H9 (cell line): ENCODE measurements around the gene IFI27. TPM values are rescaled to one million over a fixed set of nuclear protein-coding genes. Genes with fewer than 3 reads are reported as not detected.

ENCODE experiments used
- DNase-seq: peaks from one replicate; pipeline ENCODE4 v3.0.0-alpha.2; 2017
- H2AFZ ChIP-seq: one replicate; pipeline ENCODE4 v1.6.1; 2013; ENCODE audit warnings: mild to moderate bottlenecking, low read length, control low read depth, moderate library complexity
- H2AK5ac ChIP-seq: 2 replicates; pipeline ENCODE4 v1.6.1; 2013; ENCODE audit warnings: low read length, control low read depth, mixed read lengths; ENCODE audit not compliant: insufficient read length
- H2BK120ac ChIP-seq: one replicate; pipeline ENCODE4 v1.6.1; 2013; ENCODE audit warnings: low read depth, mild to moderate bottlenecking, low read length, control low read depth, inconsistent platforms; ENCODE audit not compliant: poor library complexity, severe bottlenecking
- H2BK12ac ChIP-seq: 2 replicates; pipeline ENCODE4 v1.6.1; 2013; ENCODE audit warnings: low read length, control low read depth, mixed read lengths, low read depth; ENCODE audit not compliant: insufficient read length
- H2BK15ac ChIP-seq: 2 replicates; pipeline ENCODE4 v1.6.1; 2013; ENCODE audit warnings: low read depth, low read length, control low read depth
- H2BK20ac ChIP-seq: one replicate; pipeline ENCODE4 v1.6.1; 2013; ENCODE audit warnings: low read depth, mild to moderate bottlenecking, low read length, control low read depth, inconsistent platforms; ENCODE audit not compliant: poor library complexity, severe bottlenecking
- H2BK5ac ChIP-seq: 2 replicates; pipeline ENCODE4 v1.6.1; 2013; ENCODE audit warnings: low read length, control low read depth, mixed read lengths; ENCODE audit not compliant: insufficient read length
- H3K14ac ChIP-seq: 2 replicates; pipeline ENCODE4 v1.6.1; 2013; ENCODE audit warnings: low read length, control low read depth; ENCODE audit not compliant: insufficient read depth
- H3K18ac ChIP-seq: 2 replicates; pipeline ENCODE4 v1.6.1; 2013; ENCODE audit warnings: low read depth, mild to moderate bottlenecking, mixed read lengths, low read length, control low read depth; ENCODE audit not compliant: insufficient read length
- H3K23ac ChIP-seq: 2 replicates; pipeline ENCODE4 v1.6.1; 2013; ENCODE audit warnings: low read length, control low read depth, mixed read lengths, low read depth; ENCODE audit not compliant: insufficient read length
- H3K23me2 ChIP-seq: 2 replicates; pipeline ENCODE4 v1.6.1; 2013; ENCODE audit warnings: low read depth, mild to moderate bottlenecking, mixed read lengths, low read length, control low read depth; ENCODE audit not compliant: insufficient read length, poor library complexity, severe bottlenecking
- H3K27ac ChIP-seq: 2 replicates; pipeline ENCODE4 v1.5.1; 2013; ENCODE audit warnings: low read length, control low read depth, mixed read lengths, low read depth; ENCODE audit not compliant: insufficient read length
- H3K27me3 ChIP-seq: 2 replicates; pipeline ENCODE4 v1.6.1; 2013; ENCODE audit warnings: low read length, control low read depth, inconsistent platforms; ENCODE audit not compliant: insufficient read depth
- H3K4ac ChIP-seq: 2 replicates; pipeline ENCODE4 v1.6.1; 2013; ENCODE audit warnings: low read depth, mild to moderate bottlenecking, control low read depth, inconsistent platforms, low read length, moderate library complexity
- H3K4me1 ChIP-seq: 2 replicates; pipeline ENCODE4 v1.6.1; 2013; ENCODE audit warnings: low read length, control low read depth, inconsistent platforms; ENCODE audit not compliant: insufficient read depth
- H3K4me2 ChIP-seq: 2 replicates; pipeline ENCODE4 v1.6.1; 2013; ENCODE audit warnings: low read length, control low read depth, mixed read lengths; ENCODE audit not compliant: insufficient read length, insufficient read depth
- H3K56ac ChIP-seq: 2 replicates; pipeline ENCODE4 v1.6.1; 2013; ENCODE audit warnings: low read depth, mild to moderate bottlenecking, mixed read lengths, low read length, control low read depth; ENCODE audit not compliant: insufficient read length
- H3K79me1 ChIP-seq: 2 replicates; pipeline ENCODE4 v1.6.1; 2013; ENCODE audit warnings: low read depth, mild to moderate bottlenecking, moderate library complexity, low read length, control low read depth, inconsistent platforms; ENCODE audit not compliant: insufficient read depth, poor library complexity, severe bottlenecking
- H3K79me2 ChIP-seq: 2 replicates; pipeline ENCODE4 v1.6.1; 2013; ENCODE audit warnings: low read length, control low read depth, inconsistent platforms; ENCODE audit not compliant: insufficient read depth
- H3K9ac ChIP-seq: 2 replicates; pipeline ENCODE4 v1.6.1; 2013; ENCODE audit warnings: low read length, control low read depth, mixed read lengths; ENCODE audit not compliant: insufficient read length; ENCODE audit errors: extremely low read depth
- H3K9me3 ChIP-seq: one replicate; pipeline ENCODE4 v1.6.1; 2013; ENCODE audit warnings: low read depth, low read length, inconsistent platforms; ENCODE audit not compliant: control insufficient read depth
- H3T11ph ChIP-seq: one replicate; pipeline ENCODE4 v1.6.1; 2013; ENCODE audit warnings: mild to moderate bottlenecking, low read length, control low read depth, inconsistent platforms
- H4K20me1 ChIP-seq: one replicate; pipeline ENCODE4 v1.6.1; 2013; ENCODE audit not compliant: control insufficient read depth, insufficient read length, insufficient read depth
- H4K5ac ChIP-seq: 2 replicates; pipeline ENCODE4 v1.6.1; 2013; ENCODE audit warnings: low read depth, mild to moderate bottlenecking, mixed read lengths, low read length, control low read depth; ENCODE audit not compliant: insufficient read length
- H4K8ac ChIP-seq: replicated peaks from 2 replicates; pipeline ENCODE4 v1.6.1; 2013; ENCODE audit warnings: low read length, control low read depth, mixed read lengths, low read depth; ENCODE audit not compliant: insufficient read length
- H4K91ac ChIP-seq: 2 replicates; pipeline ENCODE4 v1.6.1; 2013; ENCODE audit warnings: low read depth, mild to moderate bottlenecking, moderate library complexity, mixed read lengths, low read length, control low read depth; ENCODE audit not compliant: insufficient read length
- H3K27ac Mint-ChIP-seq, 3 experiments: 2 replicates in 2 of 3; 3 replicates in 1 of 3; pipeline ENCODE4 v1.8.0; 2020 to 2021; ENCODE audit warnings: mixed read lengths in 3 of 3, mild to moderate bottlenecking in 1 of 3, moderate library complexity in 1 of 3
- H3K27me3 Mint-ChIP-seq: 2 replicates; pipeline ENCODE4 v1.8.0; 2021; ENCODE audit warnings: low read depth, mild to moderate bottlenecking, moderate library complexity, mixed read lengths
- H3K36me3 Mint-ChIP-seq, 3 experiments: 2 replicates in 2 of 3; 3 replicates in 1 of 3; pipeline ENCODE4 v1.8.0; 2020 to 2021; ENCODE audit warnings: low read depth in 3 of 3, mixed read lengths in 3 of 3; ENCODE audit not compliant: insufficient read depth in 1 of 3
- H3K4me1 Mint-ChIP-seq, 2 experiments: 2 replicates each; pipeline ENCODE4 v1.8.0; 2020; ENCODE audit warnings: mixed read lengths in 2 of 2
- H3K4me3 Mint-ChIP-seq, 2 experiments: 2 replicates in 1 of 2; 3 replicates in 1 of 2; pipeline ENCODE4 v1.8.0; 2020 to 2021; ENCODE audit warnings: mild to moderate bottlenecking in 2 of 2, mixed read lengths in 2 of 2, moderate library complexity in 1 of 2
- H3K9me3 Mint-ChIP-seq, 2 experiments: 2 replicates in 1 of 2; 3 replicates in 1 of 2; pipeline ENCODE4 v1.8.0; 2020; ENCODE audit warnings: mild to moderate bottlenecking in 2 of 2, mixed read lengths in 2 of 2, moderate library complexity in 1 of 2
- WGBS: extraction: QIAGEN DNeasy Blood & Tissue Kit; methylation state at CpG from one replicate; pipeline ENCODE4 v1.1.7; 2013; ENCODE audit warnings: missing lambda C conversion rate, low lambda C conversion rate, mixed read lengths; ENCODE audit not compliant: insufficient read length; ENCODE audit errors: extremely low coverage; 5-methylcytosine and 5-hydroxymethylcytosine counted together
- total RNA-seq: library from RNA; stranded (reverse); gene quantifications from 2 replicates; pipeline ENCODE4 v1.2.1, GENCODE V29; 2021
- TF ChIP-seq, protein P1 (sequence below): fragments of 200-600 bp; sonication (generic); conservative IDR thresholded peaks from 3 replicates; pipeline ENCODE4 v1.8.0; 2021; ENCODE audit warnings: antibody characterized with exemption, mild to moderate bottlenecking

IFI27 gene
- total RNA-seq, 1 experiment from 2014 or later, result 1.7 TPM

GRCh38 chr14:94123868-94124267 is 13.3 kb downstream of the IFI27 start:
- Histone ChIP-seq H3T11ph (no peak overlapping the region), H3K56ac (no peak overlapping the region), H3K4me1 (no peaks in the 10 kb centered on the region; the same call in 1 of the 2 replicates), H3K23ac (no peak overlapping the region), H4K8ac (no peak overlapping the region), H2BK5ac (no peak overlapping the region), H2BK20ac (no peak overlapping the region), H3K9me3 (no peaks in the 10 kb centered on the region), H3K4me2 (no peak overlapping the region), H3K14ac (no peak overlapping the region), H4K5ac (no peak overlapping the region), H3K4ac (no peak overlapping the region), H4K91ac (no peak overlapping the region), H3K27me3 (no peaks in the 10 kb centered on the region), H3K27ac (no peak overlapping the region), H2AFZ (no peak overlapping the region), H2BK15ac (no peak overlapping the region), H3K18ac (no peak overlapping the region), H3K79me1 (no peaks in the 10 kb centered on the region), H3K9ac (no peak overlapping the region), H3K79me2 (no peaks in the 10 kb centered on the region), H2BK12ac (no peak overlapping the region), H3K23me2 (peaks cover 1% of the 10 kb centered on the region), H4K20me1 (no peaks in the 10 kb centered on the region), H2BK120ac (no peak overlapping the region), H2AK5ac (no peak overlapping the region)
- H3K36me3 Mint-ChIP-seq, result no peaks in the 10 kb centered on the region
- no peak overlapping the region for H3K4me3 Mint-ChIP-seq
- H3K27me3 Mint-ChIP-seq, result peaks cover 33% of the 10 kb centered on the region
- TF ChIP-seq, protein P1, sequence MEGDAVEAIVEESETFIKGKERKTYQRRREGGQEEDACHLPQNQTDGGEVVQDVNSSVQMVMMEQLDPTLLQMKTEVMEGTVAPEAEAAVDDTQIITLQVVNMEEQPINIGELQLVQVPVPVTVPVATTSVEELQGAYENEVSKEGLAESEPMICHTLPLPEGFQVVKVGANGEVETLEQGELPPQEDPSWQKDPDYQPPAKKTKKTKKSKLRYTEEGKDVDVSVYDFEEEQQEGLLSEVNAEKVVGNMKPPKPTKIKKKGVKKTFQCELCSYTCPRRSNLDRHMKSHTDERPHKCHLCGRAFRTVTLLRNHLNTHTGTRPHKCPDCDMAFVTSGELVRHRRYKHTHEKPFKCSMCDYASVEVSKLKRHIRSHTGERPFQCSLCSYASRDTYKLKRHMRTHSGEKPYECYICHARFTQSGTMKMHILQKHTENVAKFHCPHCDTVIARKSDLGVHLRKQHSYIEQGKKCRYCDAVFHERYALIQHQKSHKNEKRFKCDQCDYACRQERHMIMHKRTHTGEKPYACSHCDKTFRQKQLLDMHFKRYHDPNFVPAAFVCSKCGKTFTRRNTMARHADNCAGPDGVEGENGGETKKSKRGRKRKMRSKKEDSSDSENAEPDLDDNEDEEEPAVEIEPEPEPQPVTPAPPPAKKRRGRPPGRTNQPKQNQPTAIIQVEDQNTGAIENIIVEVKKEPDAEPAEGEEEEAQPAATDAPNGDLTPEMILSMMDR, result no peak
- no CpG with 5 or more reads among the region's 1 CpG for WGBS
- H3K4me1 Mint-ChIP-seq, result peaks cover 5% of the 10 kb centered on the region in 2 experiments
- H3K27ac Mint-ChIP-seq, result no peak overlapping the region
- peak; percentile 8 for DNase-seq
- peaks cover 6 to 11% of the 10 kb centered on the region in 2 experiments; a peak in 2 of 5 replicates for H3K9me3 Mint-ChIP-seq
